HepG2 (cell line): ENCODE data around the gene FKBP14. TPM values are rescaled to one million over a fixed set of nuclear protein-coding genes. Genes with fewer than 3 reads are reported as not detected.
A peak's percentile ranks its signal among the peaks of the same experiment; 100 is the strongest.

Experiments
- ELK4 ChIP-seq: sonication (generic); formaldehyde crosslinking; IDR thresholded peaks from 2 replicates; pipeline ENCODE4 v1.9.0; 2021; ENCODE audit warnings: missing genetic modification reagents, borderline replicate concordance
- GATA4 ChIP-seq: sonication (generic); IDR thresholded peaks from 2 replicates; pipeline ENCODE4 v1.6.1; 2016; ENCODE audit warnings: antibody characterized with exemption, low read depth, borderline replicate concordance
- HMGXB3 ChIP-seq: sonication (generic); formaldehyde crosslinking; IDR thresholded peaks from 2 replicates; pipeline ENCODE4 v1.4.0; 2020; ENCODE audit warnings: missing genetic modification reagents, borderline replicate concordance
- HOMEZ ChIP-seq: IDR thresholded peaks from 2 replicates; pipeline ENCODE4 v1.6.1; 2016; ENCODE audit warnings: low read depth
- IKZF4 ChIP-seq: sonication (generic); formaldehyde crosslinking; IDR thresholded peaks from 2 replicates; pipeline ENCODE4 v1.5.1; 2020; ENCODE audit warnings: borderline replicate concordance, mild to moderate bottlenecking, low read depth, missing genetic modification reagents; ENCODE audit errors: not compliant biosample characterization
- PLRG1 ChIP-seq: fragments of 450-650 bp; conservative IDR thresholded peaks from 2 replicates; pipeline ENCODE4 v1.6.1; 2016
- ZHX2 ChIP-seq, 2 experiments: sonication (generic) in 1 of 2; formaldehyde crosslinking in 1 of 2; IDR thresholded peaks; 2 replicates each; pipeline versions ENCODE4 v1.6.1 to v1.9.0; 2014 to 2022; ENCODE audit warnings: antibody characterized with exemption in 1 of 2, borderline replicate concordance in 1 of 2, inconsistent platforms in 1 of 2, low read depth in 1 of 2, missing genetic modification reagents in 1 of 2
- ZMAT3 ChIP-seq: sonication (generic); formaldehyde crosslinking; conservative IDR thresholded peaks from 2 replicates; pipeline ENCODE4 v1.7.0; 2021; ENCODE audit warnings: missing genetic modification reagents
- ZNF3 ChIP-seq: IDR thresholded peaks from 2 replicates; pipeline ENCODE4 v1.7.0; 2017; ENCODE audit warnings: inconsistent platforms
- ZNF431 ChIP-seq: sonication (generic); formaldehyde crosslinking; IDR thresholded peaks from 2 replicates; pipeline ENCODE4 v1.9.0; 2022; ENCODE audit warnings: missing genetic modification reagents, low read depth, mild to moderate bottlenecking, borderline replicate concordance
- ZNF546 ChIP-seq: sonication (generic); formaldehyde crosslinking; conservative IDR thresholded peaks from 2 replicates; pipeline ENCODE4 v1.8.1; 2023; ENCODE audit warnings: mild to moderate bottlenecking, missing genetic modification reagents
- ZNF589 ChIP-seq: sonication (generic); formaldehyde crosslinking; conservative IDR thresholded peaks from 2 replicates; pipeline ENCODE4 v1.8.0; 2022; ENCODE audit warnings: mild to moderate bottlenecking, moderate library complexity, missing genetic modification reagents
- ZNF616 ChIP-seq: sonication (generic); formaldehyde crosslinking; IDR thresholded peaks from 2 replicates; pipeline ENCODE4 v1.5.0; 2020; ENCODE audit warnings: low read depth, mild to moderate bottlenecking, missing genetic modification reagents
- ZNF75D ChIP-seq: sonication (generic); formaldehyde crosslinking; IDR thresholded peaks from 2 replicates; pipeline ENCODE4 v1.8.1; 2023; ENCODE audit warnings: missing genetic modification reagents, mild to moderate bottlenecking, borderline replicate concordance
- ZNF788 ChIP-seq: sonication (generic); formaldehyde crosslinking; IDR thresholded peaks from 2 replicates; pipeline ENCODE4 v1.5.0; 2020; ENCODE audit warnings: mild to moderate bottlenecking, missing genetic modification reagents, borderline replicate concordance
- polyA plus RNA-seq, 8 experiments: library from polyadenylated mRNA; depleted of rRNA in 3 of 8; stranded (reverse) in 7 of 8; unstranded in 1 of 8; fragments of >200 nt; fragmentation: Illumina TruSeq in 4 of 8; extraction: Trizol in 4 of 8; gene quantifications; 2 replicates each; pipeline versions ENCODE4 v1.2.1 to v1.2.3, GENCODE V29; 2011 to 2016; ENCODE audit warnings: low read depth in 4 of 8, missing spikeins in 1 of 8, mixed read lengths in 1 of 8; ENCODE audit not compliant: insufficient read depth in 1 of 8
- total RNA-seq, 5 experiments: library from RNA; depleted of rRNA; stranded (reverse); fragments of >200 nt; fragmentation: Illumina TruSeq; extraction: Trizol; gene quantifications; 2 replicates each; pipeline ENCODE4 v1.2.3, GENCODE V29; 2016; ENCODE audit warnings: low read depth in 1 of 5

Gene FKBP14
- total and polyA plus RNA-seq, 2 of the 13 experiments (the other 11 are each of a cell fraction or from before 2014, with no cell fraction given), result 20.0 to 32.3 TPM

GRCh38 chr7:30028216-30028748 is 1.8 kb upstream of the FKBP14 start, which contains the start of gene PLEKHA8 (continued):
- TF ChIP-seq IKZF4 (CRISPR knock-in tag), result no peak
- TF ChIP-seq ZHX2 (IDR thresholded peaks at IDR 0.05; ENCODE audit: low read depth), result no peak
- TF ChIP-seq ZHX2 (CRISPR knock-in tag; IDR thresholded peaks at IDR 0.05; ENCODE audit: borderline replicate concordance), result no peak
- no peak for TF ChIP-seq GATA4
- TF ChIP-seq ZNF546, result peak; percentile 72; the same call in 1 of the 2 replicates
- no peak; the same call in 1 of the 2 replicates for TF ChIP-seq ZNF788 (CRISPR knock-in tag)
- peak; percentile 85 for TF ChIP-seq ZMAT3 (CRISPR knock-in tag)
- no peak for TF ChIP-seq ZNF75D
- TF ChIP-seq ZNF589 (CRISPR knock-in tag), result no peak
- no peak for TF ChIP-seq PLRG1
- TF ChIP-seq HMGXB3, result peak; percentile 35; the same call in 1 of the 2 replicates
- no peak for TF ChIP-seq ELK4 (CRISPR knock-in tag)
- TF ChIP-seq ZNF616 (CRISPR knock-in tag), result no peak; the same call in 1 of the 2 replicates
- TF ChIP-seq ZNF431 (CRISPR knock-in tag), result 0 out of 2 replicates have a peak, but pooled peaks have one; percentile 9
- peak; percentile 68; the same call in 1 of the 2 replicates for TF ChIP-seq HOMEZ (CRISPR knock-in tag)
- TF ChIP-seq ZNF3, result no peak
